ENCODE measurements around the gene FAM228B.

DNA sequence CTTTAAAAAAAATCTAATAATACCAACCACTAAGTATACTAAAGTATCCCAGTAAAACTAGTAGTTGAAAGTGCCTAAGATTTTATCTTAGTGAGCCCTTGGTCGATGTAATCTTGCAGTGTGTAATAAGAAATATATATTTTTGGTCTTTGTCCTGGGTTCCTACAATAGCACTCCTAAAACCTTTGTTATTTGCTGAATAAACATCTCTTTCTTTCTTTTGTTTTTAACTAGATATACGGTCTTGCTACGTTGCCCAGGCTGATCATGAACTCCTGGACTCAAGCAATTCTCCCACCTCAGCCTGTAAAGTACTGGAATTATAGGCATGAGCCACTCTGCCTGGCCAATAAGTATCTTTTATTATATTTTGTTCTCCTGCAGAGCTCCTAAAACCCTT is 36.2 kb upstream of the FAM228B start:
- TF ChIP-seq, protein P1, sequence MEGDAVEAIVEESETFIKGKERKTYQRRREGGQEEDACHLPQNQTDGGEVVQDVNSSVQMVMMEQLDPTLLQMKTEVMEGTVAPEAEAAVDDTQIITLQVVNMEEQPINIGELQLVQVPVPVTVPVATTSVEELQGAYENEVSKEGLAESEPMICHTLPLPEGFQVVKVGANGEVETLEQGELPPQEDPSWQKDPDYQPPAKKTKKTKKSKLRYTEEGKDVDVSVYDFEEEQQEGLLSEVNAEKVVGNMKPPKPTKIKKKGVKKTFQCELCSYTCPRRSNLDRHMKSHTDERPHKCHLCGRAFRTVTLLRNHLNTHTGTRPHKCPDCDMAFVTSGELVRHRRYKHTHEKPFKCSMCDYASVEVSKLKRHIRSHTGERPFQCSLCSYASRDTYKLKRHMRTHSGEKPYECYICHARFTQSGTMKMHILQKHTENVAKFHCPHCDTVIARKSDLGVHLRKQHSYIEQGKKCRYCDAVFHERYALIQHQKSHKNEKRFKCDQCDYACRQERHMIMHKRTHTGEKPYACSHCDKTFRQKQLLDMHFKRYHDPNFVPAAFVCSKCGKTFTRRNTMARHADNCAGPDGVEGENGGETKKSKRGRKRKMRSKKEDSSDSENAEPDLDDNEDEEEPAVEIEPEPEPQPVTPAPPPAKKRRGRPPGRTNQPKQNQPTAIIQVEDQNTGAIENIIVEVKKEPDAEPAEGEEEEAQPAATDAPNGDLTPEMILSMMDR (IDR thresholded peaks at IDR 0.05): no peak
- no peak for TF ChIP-seq POLR2AphosphoS5 (IDR thresholded peaks at IDR 0.05)
- no peak for TF ChIP-seq EP300 (IDR thresholded peaks at IDR 0.05)
